ENCODE measurements around the gene CBARP.
A peak's percentile ranks its signal among the peaks of the same experiment; 100 is the strongest.

The CBARP gene

DNA sequence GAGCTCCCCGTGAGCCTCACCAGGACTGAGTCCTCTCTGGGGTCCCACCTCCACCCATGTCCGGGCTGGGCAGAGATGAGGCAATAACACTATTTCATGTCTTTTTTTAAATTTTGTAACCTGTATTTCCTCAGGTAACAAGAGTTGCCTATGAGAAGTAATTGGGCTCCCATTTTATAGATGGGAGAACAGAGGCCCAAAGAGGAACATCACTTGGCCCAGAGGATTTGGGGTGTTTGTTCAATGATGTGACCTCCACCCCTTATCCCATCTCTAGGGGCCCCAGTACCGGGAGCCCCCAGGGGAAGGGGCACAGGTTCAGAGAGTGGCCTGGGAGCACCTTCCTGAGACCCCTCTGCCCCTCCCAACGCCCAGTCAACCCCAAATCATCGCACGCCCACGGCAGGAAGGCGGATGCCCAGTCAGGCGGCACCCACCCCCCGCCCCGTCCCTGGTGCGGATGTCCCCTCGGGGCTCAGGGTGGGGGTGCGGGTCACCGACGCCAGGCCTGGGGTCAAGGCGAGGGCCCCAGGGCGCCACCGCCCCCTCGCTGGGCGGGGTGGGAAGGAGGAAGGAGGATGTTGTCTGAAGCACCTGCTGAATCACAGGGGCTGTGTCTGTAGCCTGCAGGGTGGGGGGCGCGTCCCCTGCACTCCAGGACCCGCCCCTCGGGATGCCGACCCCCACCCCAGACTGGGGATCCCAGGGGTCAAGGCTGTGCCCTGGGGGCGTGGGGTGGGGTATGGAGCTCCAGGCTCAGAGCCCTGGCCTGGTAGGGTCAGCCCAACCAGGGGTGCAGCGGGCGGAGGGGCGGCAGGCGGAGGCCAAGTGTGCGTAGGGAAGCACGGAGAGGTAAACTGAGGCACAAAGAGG is 22.3 kb upstream of the CBARP start:
- DNase-seq (ENCODE audit: low read depth) = no peak
- H3K4me3 ChIP-seq (ENCODE audit: low read depth, low read length) = peak overlapping the region; percentile 25
- TF ChIP-seq, protein P1, sequence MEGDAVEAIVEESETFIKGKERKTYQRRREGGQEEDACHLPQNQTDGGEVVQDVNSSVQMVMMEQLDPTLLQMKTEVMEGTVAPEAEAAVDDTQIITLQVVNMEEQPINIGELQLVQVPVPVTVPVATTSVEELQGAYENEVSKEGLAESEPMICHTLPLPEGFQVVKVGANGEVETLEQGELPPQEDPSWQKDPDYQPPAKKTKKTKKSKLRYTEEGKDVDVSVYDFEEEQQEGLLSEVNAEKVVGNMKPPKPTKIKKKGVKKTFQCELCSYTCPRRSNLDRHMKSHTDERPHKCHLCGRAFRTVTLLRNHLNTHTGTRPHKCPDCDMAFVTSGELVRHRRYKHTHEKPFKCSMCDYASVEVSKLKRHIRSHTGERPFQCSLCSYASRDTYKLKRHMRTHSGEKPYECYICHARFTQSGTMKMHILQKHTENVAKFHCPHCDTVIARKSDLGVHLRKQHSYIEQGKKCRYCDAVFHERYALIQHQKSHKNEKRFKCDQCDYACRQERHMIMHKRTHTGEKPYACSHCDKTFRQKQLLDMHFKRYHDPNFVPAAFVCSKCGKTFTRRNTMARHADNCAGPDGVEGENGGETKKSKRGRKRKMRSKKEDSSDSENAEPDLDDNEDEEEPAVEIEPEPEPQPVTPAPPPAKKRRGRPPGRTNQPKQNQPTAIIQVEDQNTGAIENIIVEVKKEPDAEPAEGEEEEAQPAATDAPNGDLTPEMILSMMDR (IDR thresholded peaks at IDR 0.05; ENCODE audit: control insufficient read depth, extremely low read depth, insufficient read depth) = no peak

GRCh38 chr19:1259206-1259875 is 21.5 kb upstream of the CBARP start:
- TF ChIP-seq, protein P1 (IDR thresholded peaks at IDR 0.05; ENCODE audit: control insufficient read depth, extremely low read depth, insufficient read depth) = no peak
- H3K4me3 ChIP-seq (ENCODE audit: low read depth, low read length) = no peak overlapping the region
- DNase-seq (ENCODE audit: low read depth) = no peak

DNA sequence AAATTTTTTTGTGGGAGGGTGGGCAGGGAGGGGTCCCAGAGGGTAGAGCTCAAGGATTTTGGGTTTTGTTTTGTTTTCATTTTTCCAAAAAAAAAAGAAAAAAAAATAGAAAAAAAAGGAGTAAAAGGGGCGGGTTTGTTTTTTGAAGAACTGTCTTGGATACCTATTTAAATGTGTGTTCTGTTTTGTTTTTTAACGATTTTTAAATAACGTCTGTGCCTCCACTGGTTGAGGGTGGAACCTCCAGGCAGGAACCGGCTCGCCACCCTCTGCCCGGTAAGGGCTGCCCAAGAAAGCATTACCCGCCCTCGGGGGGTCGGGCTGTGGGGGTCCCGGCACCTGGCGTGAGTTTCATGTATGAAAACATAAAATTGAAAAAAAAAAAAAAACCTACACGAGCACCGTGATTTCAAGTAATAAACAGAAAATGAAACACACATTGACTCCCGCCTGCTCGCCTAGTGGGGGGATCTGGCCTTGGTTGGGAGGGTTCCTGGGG is 21.0 kb upstream of the CBARP start:
- TF ChIP-seq, protein P1 (IDR thresholded peaks at IDR 0.05; ENCODE audit: control insufficient read depth, extremely low read depth, insufficient read depth) = no peak
- no peak for DNase-seq (ENCODE audit: low read depth)
- no peak overlapping the region for H3K4me3 ChIP-seq (ENCODE audit: low read depth, low read length)

DNA sequence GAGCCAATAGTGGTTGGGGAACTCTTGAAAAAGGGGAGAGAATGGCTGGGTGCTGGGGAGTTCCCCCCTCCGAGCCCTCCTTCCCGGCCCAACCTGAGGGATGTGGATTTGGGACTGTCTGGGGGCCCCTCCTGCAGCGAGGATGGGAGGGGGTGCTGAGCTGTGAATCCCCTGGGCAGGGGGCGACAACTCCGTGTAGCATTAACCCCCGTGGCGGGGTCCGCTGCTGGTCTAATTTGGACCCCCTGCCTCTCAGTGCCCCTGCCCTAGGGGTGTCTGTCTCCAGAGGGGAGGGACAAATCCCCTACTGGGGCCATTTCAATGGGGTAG is 20.3 kb upstream of the CBARP start:
- TF ChIP-seq, protein P1 (IDR thresholded peaks at IDR 0.05; ENCODE audit: control insufficient read depth, extremely low read depth, insufficient read depth) = no peak
- H3K4me3 ChIP-seq (ENCODE audit: low read depth, low read length) = no peak overlapping the region
- no peak for DNase-seq (ENCODE audit: low read depth)

- no peak overlapping the region for H3K4me3 ChIP-seq (ENCODE audit: low read depth, low read length)
- TF ChIP-seq, protein P1 (IDR thresholded peaks at IDR 0.05; ENCODE audit: control insufficient read depth, extremely low read depth, insufficient read depth) = no peak
- DNase-seq (ENCODE audit: low read depth) = no peak
Measured at GRCh38 chr19:1257475-1258162, 19.8 kb upstream of the CBARP start.

GRCh38 chr19:1256646-1257474 is 19.1 kb upstream of the CBARP start:
- TF ChIP-seq, protein P1 (IDR thresholded peaks at IDR 0.05; ENCODE audit: control insufficient read depth, extremely low read depth, insufficient read depth) = no peak
- no peak overlapping the region for H3K4me3 ChIP-seq (ENCODE audit: low read depth, low read length)
- DNase-seq (ENCODE audit: low read depth) = no peak
